ENCODE data around the gene WDFY2. TPM values are rescaled to one million over a fixed set of nuclear protein-coding genes. Genes with fewer than 3 reads are reported as not detected.
A peak's percentile ranks its signal among the peaks of the same experiment; 100 is the strongest.
"Not testable (repeated sequence)": the region's sequence is repeated elsewhere in the genome, so short reads cannot be mapped to it uniquely, and the experiment has no call there.

The WDFY2 gene
- 13.6 TPM for polyA plus RNA-seq (2013, experiment 1 of 2)
- 9.8 TPM for polyA plus RNA-seq (2013, experiment 2 of 2)

- H3K4me3 ChIP-seq (ENCODE audit: extremely low read depth, insufficient read depth, low read length, poor library complexity, severe bottlenecking) = peak within 1 kb of the TSS; percentile 96
- WGBS, 2 experiments (ENCODE audit: insufficient coverage in 2 of 2) = 0 to 1% methylated on average over 47 to 70 of the region's 81 CpGs
Observed at GRCh38 chr13:51583875-51584730, at the start of gene WDFY2. TSS of gene WDFY2 (plus strand) at chr13:51584462. CDS start at chr13:51584688, 226 bp downstream.

GRCh38 chr13:51538591-51539179 lies 45.6 kb upstream of the WDFY2 start:
- no peaks in the 10 kb centered on the region for H3K9me3 ChIP-seq (ENCODE audit: control insufficient read depth, low read length)
- WGBS, 2 experiments (ENCODE audit: insufficient coverage in 2 of 2) = 86 to 88% methylated on average over 2 to 4 of the region's 9 CpGs
- H3K36me3 ChIP-seq (ENCODE audit: control insufficient read depth, insufficient read depth, low read length) = no peaks in the 10 kb centered on the region
- H3K4me1 ChIP-seq (ENCODE audit: control insufficient read depth, insufficient read depth, low read length, poor library complexity, severe bottlenecking) = peaks cover 10% of the 10 kb centered on the region
- H3K4me3 ChIP-seq (ENCODE audit: extremely low read depth, insufficient read depth, low read length, poor library complexity, severe bottlenecking) = no peak overlapping the region
- no peak overlapping the region for H3K27ac ChIP-seq (ENCODE audit: low read depth, low read length, severe bottlenecking)

More at GRCh38 chr13:51583875-51584730, at the start of gene WDFY2:
- peak within 1 kb of the TSS; percentile 94 for H3K27ac ChIP-seq (ENCODE audit: low read depth, low read length, severe bottlenecking)
- no peaks in the 10 kb centered on the region for H3K9me3 ChIP-seq (ENCODE audit: control insufficient read depth, low read length)
- H3K36me3 ChIP-seq (ENCODE audit: control insufficient read depth, insufficient read depth, low read length) = no peaks in the 10 kb centered on the region
- H3K4me1 ChIP-seq (ENCODE audit: control insufficient read depth, insufficient read depth, low read length, poor library complexity, severe bottlenecking) = peaks cover 23% of the 10 kb centered on the region

GRCh38 chr13:51539887-51540286 lies 44.4 kb upstream of the WDFY2 start:
- H3K4me1 ChIP-seq (ENCODE audit: control insufficient read depth, insufficient read depth, low read length, poor library complexity, severe bottlenecking) = peaks cover 10% of the 10 kb centered on the region
- H3K9me3 ChIP-seq (ENCODE audit: control insufficient read depth, low read length) = no peaks in the 10 kb centered on the region
- no peak overlapping the region for H3K4me3 ChIP-seq (ENCODE audit: extremely low read depth, insufficient read depth, low read length, poor library complexity, severe bottlenecking)
- no peaks in the 10 kb centered on the region for H3K36me3 ChIP-seq (ENCODE audit: control insufficient read depth, insufficient read depth, low read length)
- no CpG with 5 or more reads among the region's 2 CpGs for WGBS, 2 experiments (ENCODE audit: insufficient coverage in 2 of 2)
- H3K27ac ChIP-seq (ENCODE audit: low read depth, low read length, severe bottlenecking) = no peak overlapping the region

- H3K4me1 ChIP-seq (ENCODE audit: control insufficient read depth, insufficient read depth, low read length, poor library complexity, severe bottlenecking) = peaks cover 10% of the 10 kb centered on the region
- H3K4me3 ChIP-seq (ENCODE audit: extremely low read depth, insufficient read depth, low read length, poor library complexity, severe bottlenecking) = no peak overlapping the region
- H3K9me3 ChIP-seq (ENCODE audit: control insufficient read depth, low read length) = no peaks in the 10 kb centered on the region
- no peaks in the 10 kb centered on the region for H3K36me3 ChIP-seq (ENCODE audit: control insufficient read depth, insufficient read depth, low read length)
- H3K27ac ChIP-seq (ENCODE audit: low read depth, low read length, severe bottlenecking) = no peak overlapping the region
- WGBS, 2 experiments (ENCODE audit: insufficient coverage in 2 of 2) = 92 to 97% methylated on average over 3 of the region's 3 CpGs
Observed at GRCh38 chr13:51541037-51541436, 43.2 kb upstream of the WDFY2 start.

GRCh38 chr13:51541809-51542258 lies 42.4 kb upstream of the WDFY2 start:
- 96 to 97% methylated on average over 3 of the region's 6 CpGs for WGBS, 2 experiments (ENCODE audit: insufficient coverage in 2 of 2)
- Histone ChIP-seq H3K27ac (ENCODE audit: low read depth, low read length, severe bottlenecking) (no peak overlapping the region), H3K9me3 (ENCODE audit: control insufficient read depth, low read length) (no peaks in the 10 kb centered on the region), H3K4me3 (ENCODE audit: extremely low read depth, insufficient read depth, low read length, poor library complexity, severe bottlenecking) (no peak overlapping the region), H3K4me1 (ENCODE audit: control insufficient read depth, insufficient read depth, low read length, poor library complexity, severe bottlenecking) (peaks cover 10% of the 10 kb centered on the region), H3K36me3 (ENCODE audit: control insufficient read depth, insufficient read depth, low read length) (no peaks in the 10 kb centered on the region)

GRCh38 chr13:51542346-51543242 lies 41.7 kb upstream of the WDFY2 start:
- 51 to 69% methylated on average over 2 to 5 of the region's 9 CpGs for WGBS, 2 experiments (ENCODE audit: insufficient coverage in 2 of 2)
- no peaks in the 10 kb centered on the region for H3K9me3 ChIP-seq (ENCODE audit: control insufficient read depth, low read length)
- H3K4me3 ChIP-seq (ENCODE audit: extremely low read depth, insufficient read depth, low read length, poor library complexity, severe bottlenecking) = no peak overlapping the region

GRCh38 chr13:51545446-51545845 lies 38.8 kb upstream of the WDFY2 start:
- H3K36me3 ChIP-seq (ENCODE audit: control insufficient read depth, insufficient read depth, low read length); H3K4me3 ChIP-seq (ENCODE audit: extremely low read depth, insufficient read depth, low read length, poor library complexity, severe bottlenecking); H3K4me1 ChIP-seq (ENCODE audit: control insufficient read depth, insufficient read depth, low read length, poor library complexity, severe bottlenecking); H3K27ac ChIP-seq (ENCODE audit: low read depth, low read length, severe bottlenecking); H3K9me3 ChIP-seq (ENCODE audit: control insufficient read depth, low read length): not testable (repeated sequence)
- no CpG with 5 or more reads among the region's 3 CpGs for WGBS, 2 experiments (ENCODE audit: insufficient coverage in 2 of 2)

More at GRCh38 chr13:51542346-51543242, 41.7 kb upstream of the WDFY2 start:
- Histone ChIP-seq H3K4me1 (ENCODE audit: control insufficient read depth, insufficient read depth, low read length, poor library complexity, severe bottlenecking) (peaks cover 10% of the 10 kb centered on the region), H3K27ac (ENCODE audit: low read depth, low read length, severe bottlenecking) (no peak overlapping the region), H3K36me3 (ENCODE audit: control insufficient read depth, insufficient read depth, low read length) (no peaks in the 10 kb centered on the region)

GRCh38 chr13:51547425-51548176 lies 36.7 kb upstream of the WDFY2 start:
- Histone ChIP-seq H3K4me3 (ENCODE audit: extremely low read depth, insufficient read depth, low read length, poor library complexity, severe bottlenecking) (no peak overlapping the region), H3K36me3 (ENCODE audit: control insufficient read depth, insufficient read depth, low read length) (no peaks in the 10 kb centered on the region), H3K9me3 (ENCODE audit: control insufficient read depth, low read length) (no peaks in the 10 kb centered on the region), H3K4me1 (ENCODE audit: control insufficient read depth, insufficient read depth, low read length, poor library complexity, severe bottlenecking) (no peaks in the 10 kb centered on the region), H3K27ac (ENCODE audit: low read depth, low read length, severe bottlenecking) (no peak overlapping the region)
- 92 to 100% methylated on average over 2 of the region's 6 CpGs for WGBS, 2 experiments (ENCODE audit: insufficient coverage in 2 of 2)

- Histone ChIP-seq H3K4me1 (ENCODE audit: control insufficient read depth, insufficient read depth, low read length, poor library complexity, severe bottlenecking) (no peaks in the 10 kb centered on the region), H3K27ac (ENCODE audit: low read depth, low read length, severe bottlenecking) (no peak overlapping the region), H3K9me3 (ENCODE audit: control insufficient read depth, low read length) (no peaks in the 10 kb centered on the region), H3K4me3 (ENCODE audit: extremely low read depth, insufficient read depth, low read length, poor library complexity, severe bottlenecking) (no peak overlapping the region), H3K36me3 (ENCODE audit: control insufficient read depth, insufficient read depth, low read length) (no peaks in the 10 kb centered on the region)
- WGBS, 2 experiments (ENCODE audit: insufficient coverage in 2 of 2) = 48 to 77% methylated on average over 2 to 3 of the region's 3 CpGs
Observed at GRCh38 chr13:51549050-51549449, 35.2 kb upstream of the WDFY2 start.

GRCh38 chr13:51549593-51549992 lies 34.7 kb upstream of the WDFY2 start:
- no peaks in the 10 kb centered on the region for H3K4me1 ChIP-seq (ENCODE audit: control insufficient read depth, insufficient read depth, low read length, poor library complexity, severe bottlenecking)
- H3K4me3 ChIP-seq (ENCODE audit: extremely low read depth, insufficient read depth, low read length, poor library complexity, severe bottlenecking) = no peak overlapping the region
- WGBS, 2 experiments (ENCODE audit: insufficient coverage in 2 of 2) = no CpG with 5 or more reads among the region's 2 CpGs
- H3K27ac ChIP-seq (ENCODE audit: low read depth, low read length, severe bottlenecking) = no peak overlapping the region
- no peaks in the 10 kb centered on the region for H3K36me3 ChIP-seq (ENCODE audit: control insufficient read depth, insufficient read depth, low read length)
- no peaks in the 10 kb centered on the region for H3K9me3 ChIP-seq (ENCODE audit: control insufficient read depth, low read length)
